HUDEP-2 (cell line): ENCODE results near the gene BRD4.

ENCODE experiments used
- DNase-seq, 76 experiments: peaks; one replicate each; lab custom pipeline; 2025; ENCODE audit not compliant: unreplicated experiment in 76 of 76; lab: John Stamatoyannopoulos, UW

BRD4 gene

GRCh38 chr19:15237759-15238638, 94.3 kb downstream of the BRD4 start:
- no peak for DNase-seq

DNA sequence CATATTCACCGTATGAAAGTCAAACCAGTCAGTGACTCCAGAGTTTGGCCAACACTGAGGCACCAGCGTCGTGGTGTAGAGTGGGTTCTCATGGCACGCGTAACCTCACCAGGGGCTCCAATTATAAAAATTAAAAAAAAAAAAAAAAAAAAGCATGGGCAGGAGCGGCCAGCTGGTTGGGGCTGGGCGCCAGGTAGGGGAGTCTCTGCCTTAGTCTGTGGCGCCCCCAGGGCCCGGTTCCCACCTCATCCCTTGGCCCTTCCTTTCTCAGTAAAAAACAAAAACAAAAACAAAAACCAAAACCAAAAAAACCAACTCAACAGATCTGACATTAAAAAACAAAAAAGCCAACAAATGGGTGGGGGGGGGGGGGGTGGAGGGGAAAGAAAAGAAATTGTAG, 95.5 kb downstream of the BRD4 start:
- DNase-seq, result no peak

DNA sequence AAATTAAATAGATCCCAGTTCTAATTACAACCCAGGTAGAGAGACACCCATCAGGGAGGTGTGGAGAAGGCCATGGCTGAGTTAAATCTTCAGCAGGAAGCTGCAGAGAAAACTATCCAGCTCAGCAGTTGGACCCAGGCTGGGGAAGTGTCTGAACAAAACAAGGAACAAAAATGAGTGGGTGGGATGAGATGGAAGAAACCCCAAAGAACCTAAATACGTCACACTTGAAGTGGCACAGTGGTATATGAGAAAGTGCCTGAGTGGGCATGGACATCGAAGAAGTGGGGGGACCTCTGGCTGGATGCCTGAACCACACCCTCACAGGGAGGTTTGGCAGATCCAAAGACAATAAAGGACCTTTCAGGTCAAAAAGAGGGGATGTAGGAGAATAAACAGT, 96.6 kb downstream of the BRD4 start:
- DNase-seq, result no peak

GRCh38 chr19:15234431-15235130, 97.8 kb downstream of the BRD4 start:
- no peak for DNase-seq

- no peak for DNase-seq
These were observed 101.1 kb downstream of the BRD4 start for GRCh38 chr19:15231271-15231670.

DNA sequence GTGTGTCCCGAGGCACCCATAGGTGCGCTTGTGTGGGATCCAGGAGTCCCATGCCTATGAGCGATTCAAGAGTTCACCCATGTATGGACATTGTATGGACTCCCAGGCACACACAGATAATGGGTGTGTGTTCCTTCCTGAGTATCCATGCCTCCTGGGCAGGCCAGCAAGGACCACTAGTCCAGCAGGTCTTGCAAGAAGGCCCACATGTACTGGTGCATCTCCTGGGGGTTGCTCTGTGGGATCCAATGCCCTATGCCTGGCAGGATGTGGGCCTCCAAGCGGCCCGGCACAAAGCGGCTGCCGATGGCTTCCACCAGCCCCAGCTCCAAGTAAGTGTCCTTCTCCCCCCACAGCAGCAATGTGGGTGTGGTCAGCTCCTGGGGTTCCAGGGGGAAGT, 105.1 kb downstream of the BRD4 start:
- no peak for DNase-seq

DNA sequence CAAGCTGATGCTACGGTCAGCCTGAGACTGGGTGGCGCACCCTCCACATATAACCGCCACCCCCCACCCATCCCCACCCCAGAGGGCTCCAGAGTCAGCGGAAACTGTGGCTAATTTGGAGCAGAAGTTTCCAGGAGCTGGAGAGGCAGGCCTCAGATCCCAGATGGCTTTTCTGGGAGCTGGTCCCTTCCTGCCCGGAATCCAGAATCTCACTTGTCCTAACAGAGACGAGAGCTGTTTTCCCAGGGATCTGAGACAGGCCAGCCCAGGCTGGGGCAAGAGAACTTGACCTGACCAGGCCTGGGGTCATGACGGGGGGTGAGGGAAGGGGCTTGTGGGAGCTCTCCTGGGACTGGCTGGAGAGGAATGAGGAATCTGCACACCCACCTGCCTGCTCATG, 106.6 kb downstream of the BRD4 start:
- no peak for DNase-seq

- no peak for DNase-seq
These were observed 108.5 kb downstream of the BRD4 start for GRCh38 chr19:15223649-15224361.

- peak in 71 of 76 experiments; percentile 10 to 92 (median 79) for DNase-seq
These were observed 109.3 kb downstream of the BRD4 start for GRCh38 chr19:15222738-15223648.

- no peak for DNase-seq
These were observed 111.5 kb downstream of the BRD4 start for GRCh38 chr19:15220833-15221232.

DNA sequence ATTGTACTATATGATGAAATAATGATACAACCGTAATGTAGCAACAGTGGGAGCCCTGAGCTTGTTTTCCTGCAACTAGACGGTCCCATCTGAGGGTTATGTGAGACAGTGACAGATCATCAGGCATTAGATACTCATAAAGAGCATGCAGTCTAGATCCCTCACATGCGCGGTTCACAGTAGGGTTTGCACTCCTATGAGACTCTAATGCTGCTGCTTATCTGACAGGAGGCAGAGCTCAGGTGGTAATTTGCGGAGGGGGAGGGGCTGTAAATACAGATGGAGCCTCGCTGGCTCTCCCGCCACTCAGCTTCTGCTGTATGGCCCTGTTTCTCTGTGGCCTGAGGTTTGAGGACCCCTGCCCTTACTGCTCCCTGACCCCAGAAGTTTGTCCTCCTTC, 113.8 kb downstream of the BRD4 start:
- no peak for DNase-seq

GRCh38 chr19:15216363-15216762, 116.0 kb downstream of the BRD4 start:
- no peak for DNase-seq

DNA sequence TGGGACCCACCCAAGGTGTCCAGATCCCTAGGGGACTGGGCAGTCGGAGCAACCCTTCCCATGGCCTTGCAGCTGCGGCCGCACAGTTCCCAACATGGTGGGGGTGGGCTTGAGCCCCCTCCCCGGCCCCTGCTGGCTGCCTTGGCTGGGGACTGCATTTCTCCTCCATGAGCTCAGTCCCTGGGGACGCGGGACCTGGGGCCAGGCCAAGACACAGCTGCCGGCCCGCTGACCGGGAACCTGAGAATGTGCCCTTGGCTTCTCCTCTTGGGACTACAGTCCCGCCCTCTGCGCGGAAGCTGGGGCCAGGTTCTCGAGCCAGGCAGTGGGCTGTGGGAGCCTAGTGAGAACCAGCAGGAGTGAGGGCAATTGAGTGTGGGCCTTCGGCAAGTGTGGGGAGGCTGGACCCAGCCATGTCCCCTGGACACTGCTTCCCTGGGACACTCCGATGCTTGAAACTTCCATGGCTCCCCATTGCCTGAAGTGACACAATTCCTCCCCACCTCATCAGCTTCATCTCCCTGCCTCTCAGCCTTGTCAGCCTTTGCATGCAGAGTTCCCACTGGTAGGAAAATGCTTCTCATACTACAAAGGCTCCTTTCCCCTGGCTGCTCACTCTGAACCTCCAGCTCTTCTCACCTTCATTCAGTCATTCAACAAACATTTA, 118.5 kb downstream of the BRD4 start:
- no peak for DNase-seq

DNA sequence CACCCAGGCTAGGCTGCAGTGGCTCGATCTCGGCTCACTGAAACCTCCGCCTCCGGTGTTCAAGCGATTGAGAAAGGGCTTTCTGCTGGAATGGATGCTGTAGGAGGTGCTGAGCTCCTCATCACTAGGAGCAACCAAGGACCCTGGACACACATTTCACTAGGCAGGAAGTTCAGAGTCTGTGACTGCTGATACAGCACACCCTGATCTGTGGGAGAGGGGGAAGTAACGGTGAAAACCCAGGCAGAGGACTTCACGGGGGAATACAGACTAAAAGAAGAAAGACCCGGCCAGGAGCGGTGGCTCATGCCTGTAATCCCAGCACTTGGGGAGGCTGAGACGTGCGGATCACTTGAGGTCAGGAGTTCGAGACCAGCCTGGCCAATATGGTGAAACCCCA, 119.6 kb downstream of the BRD4 start:
- DNase-seq, result no peak

DNA sequence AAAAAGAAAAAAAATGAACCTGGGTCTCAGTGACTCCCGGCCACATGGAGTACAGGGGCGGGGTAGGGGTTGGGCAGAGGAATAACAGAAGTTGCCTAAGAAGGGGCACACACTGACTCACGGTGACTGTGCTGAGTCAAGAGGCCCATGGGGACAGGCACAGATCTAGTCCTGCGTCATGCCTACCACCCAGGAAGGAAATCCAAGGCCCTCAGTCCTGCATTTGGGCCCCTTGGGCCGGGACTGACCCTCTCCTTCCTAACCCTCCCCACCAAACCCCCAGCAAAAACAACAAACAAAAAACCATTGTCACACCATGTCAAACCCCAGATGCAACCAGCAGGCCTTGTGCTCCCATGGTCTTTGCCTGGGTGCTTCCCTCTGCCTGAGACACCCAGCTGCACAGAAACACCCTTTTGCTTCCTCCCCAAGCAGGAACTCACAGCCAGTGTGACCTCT, 122.0 kb downstream of the BRD4 start:
- DNase-seq, result peak in 11 of 76 experiments; percentile 8 to 43 (median 28)

- no peak for DNase-seq
These were observed 130.8 kb downstream of the BRD4 start for GRCh38 chr19:15201374-15202023.

DNA sequence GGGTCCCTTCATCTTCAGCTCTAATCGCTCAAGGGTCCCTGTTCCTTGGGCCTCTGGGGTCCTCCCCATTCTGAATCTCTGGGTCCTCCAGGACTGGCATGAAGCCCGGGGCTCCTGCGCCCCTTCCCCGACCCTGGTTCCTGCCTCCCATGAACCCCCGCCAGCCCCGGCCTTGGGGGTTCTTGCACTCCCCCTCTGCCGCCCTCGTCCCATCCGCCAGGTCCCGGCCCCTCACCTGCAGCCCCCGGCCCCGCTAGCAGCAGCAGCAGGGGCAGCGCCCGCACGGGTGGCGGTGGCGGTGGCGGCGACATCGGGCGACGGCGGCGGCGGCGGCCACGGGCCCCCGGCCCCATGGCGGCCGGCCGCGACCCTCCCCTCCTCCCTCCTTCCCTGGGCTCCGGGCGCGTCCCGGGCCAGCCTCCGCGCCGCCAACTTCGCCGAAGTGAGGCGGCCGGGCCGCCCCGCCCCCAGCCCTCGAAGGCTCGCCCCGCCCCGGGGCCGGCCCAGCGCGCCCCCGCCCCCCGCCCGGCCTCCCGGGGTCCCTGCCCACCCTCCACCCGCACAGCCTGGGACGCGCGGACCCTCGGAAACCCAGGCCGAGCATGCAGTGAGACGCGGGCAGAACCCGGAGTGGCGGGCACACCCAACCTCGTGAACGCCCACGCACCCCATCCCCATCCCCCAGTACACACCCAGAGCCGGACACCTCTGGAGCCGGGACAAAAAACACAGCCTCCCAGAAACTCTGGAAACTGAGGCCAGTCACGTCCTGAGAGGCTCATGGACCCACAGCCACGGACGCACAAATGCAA, 131.6 kb downstream of the BRD4 start, which contains the start of gene NOTCH3:
NOTCH3 (minus strand) TSS at position 443 of the 812 bp plus-strand sequence; CDS start at position 353, 90 bp downstream.
- DNase-seq, result peak in 1 of 76 experiments; percentile 15
